GM12864 (cell line): Measurements from ENCODE around the gene ATG2B.

Experiments used
- DNase-seq: peaks from one replicate; pipeline ENCODE4 v3.0.0-alpha.2; 2011; ENCODE audit warnings: low read depth
- H3K4me3 ChIP-seq: 2 replicates; pipeline ENCODE4 v1.5.1; 2011; ENCODE audit warnings: mild to moderate bottlenecking, low read depth, low read length, control low read depth
- CTCF ChIP-seq: IDR thresholded peaks from 2 replicates; pipeline ENCODE4 v1.5.1; 2011; ENCODE audit warnings: low read depth, mild to moderate bottlenecking, moderate library complexity, low read length, control low read depth, inconsistent platforms; ENCODE audit errors: missing control alignments

The ATG2B gene

GRCh38 chr14:96252323-96252998 lies 110.7 kb downstream of the ATG2B start:
- H3K4me3 ChIP-seq: no peak overlapping the region
- no peak for TF ChIP-seq CTCF
- no peak for DNase-seq

- no peak overlapping the region for H3K4me3 ChIP-seq
- DNase-seq: no peak
- TF ChIP-seq CTCF: no peak
Observed at GRCh38 chr14:96251656-96252155, 111.4 kb downstream of the ATG2B start.

- no peak for TF ChIP-seq CTCF
- H3K4me3 ChIP-seq: no peak overlapping the region
- DNase-seq: no peak
Observed at GRCh38 chr14:96250485-96250884, 112.7 kb downstream of the ATG2B start.

- no peak for TF ChIP-seq CTCF
- H3K4me3 ChIP-seq: no peak overlapping the region
- DNase-seq: no peak
Observed at GRCh38 chr14:96249029-96249428, 114.1 kb downstream of the ATG2B start.

- no peak for TF ChIP-seq CTCF
- no peak overlapping the region for H3K4me3 ChIP-seq
- no peak for DNase-seq
Observed at GRCh38 chr14:96247031-96247430, 116.1 kb downstream of the ATG2B start.

- no peak for DNase-seq
- H3K4me3 ChIP-seq: no peak overlapping the region
- TF ChIP-seq CTCF: no peak
Observed at GRCh38 chr14:96246539-96246847, 116.6 kb downstream of the ATG2B start.
